Sigmoid colon (tissue), 7 donors: Measurements from ENCODE around the gene PTPN3. TPM values are rescaled to one million over a fixed set of nuclear protein-coding genes. Genes with fewer than 3 reads are reported as not detected.

Source experiments
- DNase-seq: peaks from one replicate; pipeline ENCODE4 v3.0.0-alpha.2; 2019
- H3K27ac ChIP-seq, 4 donors: fragments of 200-600 bp; sonication (generic); one replicate each; pipeline ENCODE4 v1.5.1; 2016 to 2019; ENCODE audit warnings: mild to moderate bottlenecking in 1 of 4
- H3K27me3 ChIP-seq, 3 donors: fragments of 200-600 bp; sonication (generic); one replicate each; pipeline ENCODE4 v1.5.1; 2019; ENCODE audit warnings: mild to moderate bottlenecking in 1 of 3
- H3K36me3 ChIP-seq, 4 donors: fragments of 200-600 bp; sonication (generic); one replicate each; pipeline ENCODE4 v1.5.1; 2016 to 2019
- H3K4me1 ChIP-seq, 4 donors: fragments of 200-600 bp; sonication (generic); one replicate each; pipeline ENCODE4 v1.5.1; 2017 to 2019
- H3K4me3 ChIP-seq, 4 donors: fragments of 200-600 bp; sonication (generic); one replicate each; pipeline ENCODE4 v1.5.1; 2017 to 2019; ENCODE audit warnings: mild to moderate bottlenecking in 2 of 4, moderate library complexity in 1 of 4
- H3K9me3 ChIP-seq, 4 donors: fragments of 200-600 bp in 3 of 4; sonication (generic) in 3 of 4; one replicate each; pipeline versions ENCODE4 v1.5.1 to v1.6.1; 2013 to 2019
- EP300 ChIP-seq, 4 donors: sonication (generic); formaldehyde crosslinking; IDR thresholded peaks; one replicate each; pipeline ENCODE4 v1.6.1; 2017; ENCODE audit warnings: antibody characterized with exemption in 4 of 4
- POLR2A ChIP-seq, 2 donors: fragments of 450-650 bp; IDR thresholded peaks; one replicate each; pipeline ENCODE4 v1.6.1; 2016; ENCODE audit warnings: antibody characterized with exemption in 2 of 2, mild to moderate bottlenecking in 2 of 2, moderate library complexity in 2 of 2
- POLR2AphosphoS5 ChIP-seq, 4 donors: sonication (generic); formaldehyde crosslinking; IDR thresholded peaks; one replicate each; pipeline ENCODE4 v1.6.1; 2017; ENCODE audit warnings: antibody characterized with exemption in 4 of 4
- whole genome bisulfite sequencing, 2 donors: extraction: QIAGEN DNeasy Blood & Tissue Kit; methylation state at CpG; one replicate each; pipeline ENCODE4 v1.1.7; 2013; 5-methylcytosine and 5-hydroxymethylcytosine counted together
- intact Hi-C: fragments of 100-400 bp; cut with DNase I; formaldehyde crosslinking; loops from one replicate; pipeline ENCODE4 v1.15.1; 2023
- polyA plus RNA-seq, 3 donors: library from polyadenylated mRNA; stranded (reverse); fragments of 200-250 nt; gene quantifications; one replicate each; pipeline ENCODE4 v1.2.3, GENCODE V29; 2013
- total RNA-seq, 4 donors: library from RNA; depleted of rRNA; stranded (reverse); fragments of >200 nt; gene quantifications; one replicate each; pipeline ENCODE4 v1.1.0, GENCODE V29; 2016
- TF ChIP-seq, protein P1 (sequence below), 4 experiments: fragments of 450-650 bp in 3 of 4; fragments of 200-600 bp in 1 of 4; IDR thresholded peaks; one replicate each; pipeline ENCODE4 v1.5.1; 2016 to 2019; ENCODE audit warnings: antibody characterized with exemption in 4 of 4, mild to moderate bottlenecking in 3 of 4, moderate library complexity in 2 of 4
- donor health status: healthy with polysubstance abuse.
- donor health status: Bipolar disorder and iron deficiency.
- donor health status: healthy.

PTPN3 gene
- total and polyA plus RNA-seq, 7 donors: 1.3 to 25.0 (median 2.5) TPM

GRCh38 chr9:109351032-109351431 is 147.1 kb downstream of the PTPN3 start:
- no peak for TF ChIP-seq POLR2AphosphoS5 (IDR thresholded peaks at IDR 0.05)
- TF ChIP-seq, protein P1, sequence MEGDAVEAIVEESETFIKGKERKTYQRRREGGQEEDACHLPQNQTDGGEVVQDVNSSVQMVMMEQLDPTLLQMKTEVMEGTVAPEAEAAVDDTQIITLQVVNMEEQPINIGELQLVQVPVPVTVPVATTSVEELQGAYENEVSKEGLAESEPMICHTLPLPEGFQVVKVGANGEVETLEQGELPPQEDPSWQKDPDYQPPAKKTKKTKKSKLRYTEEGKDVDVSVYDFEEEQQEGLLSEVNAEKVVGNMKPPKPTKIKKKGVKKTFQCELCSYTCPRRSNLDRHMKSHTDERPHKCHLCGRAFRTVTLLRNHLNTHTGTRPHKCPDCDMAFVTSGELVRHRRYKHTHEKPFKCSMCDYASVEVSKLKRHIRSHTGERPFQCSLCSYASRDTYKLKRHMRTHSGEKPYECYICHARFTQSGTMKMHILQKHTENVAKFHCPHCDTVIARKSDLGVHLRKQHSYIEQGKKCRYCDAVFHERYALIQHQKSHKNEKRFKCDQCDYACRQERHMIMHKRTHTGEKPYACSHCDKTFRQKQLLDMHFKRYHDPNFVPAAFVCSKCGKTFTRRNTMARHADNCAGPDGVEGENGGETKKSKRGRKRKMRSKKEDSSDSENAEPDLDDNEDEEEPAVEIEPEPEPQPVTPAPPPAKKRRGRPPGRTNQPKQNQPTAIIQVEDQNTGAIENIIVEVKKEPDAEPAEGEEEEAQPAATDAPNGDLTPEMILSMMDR (IDR thresholded peaks at IDR 0.05): no peak
- TF ChIP-seq POLR2A (IDR thresholded peaks at IDR 0.05): no peak
- no peak for TF ChIP-seq EP300 (IDR thresholded peaks at IDR 0.05)
- H3K36me3 ChIP-seq: no peaks in the 10 kb centered on the region
- peaks cover 0 to 10% (median 0%) of the 10 kb centered on the region in 4 donors for H3K4me1 ChIP-seq
- intact Hi-C loops: no loop called here
- H3K4me3 ChIP-seq: no peak overlapping the region
- H3K27me3 ChIP-seq: no peaks in the 10 kb centered on the region
- DNase-seq: no peak
- no peaks in the 10 kb centered on the region for H3K9me3 ChIP-seq
- no peak overlapping the region for H3K27ac ChIP-seq
- WGBS, 2 donors: 82 to 86% methylated on average over 5 of the region's 5 CpGs

DNA sequence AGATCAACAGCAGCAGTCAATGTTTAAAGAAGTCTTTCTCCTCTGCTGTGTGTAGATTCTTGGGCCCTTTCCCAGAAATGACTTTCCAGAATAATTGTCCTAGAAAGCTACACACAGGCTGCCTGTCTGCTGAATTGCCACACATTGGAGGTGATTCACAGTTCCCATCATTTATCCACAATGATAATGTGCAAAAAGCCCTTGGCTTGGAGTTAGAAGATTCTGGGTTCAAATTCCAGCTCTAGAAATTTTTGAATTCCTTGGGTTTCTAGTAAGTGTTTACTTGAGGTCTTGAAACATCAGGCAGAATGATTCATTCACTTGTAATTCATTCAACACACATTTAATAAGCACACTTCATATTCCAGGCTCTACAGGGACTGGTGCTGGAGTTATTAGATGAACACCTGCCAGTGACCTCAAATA is 148.7 kb downstream of the PTPN3 start:
- no peaks in the 10 kb centered on the region for H3K36me3 ChIP-seq
- TF ChIP-seq POLR2AphosphoS5 (IDR thresholded peaks at IDR 0.05): peak in 1 of 4 donors; percentile 31
- TF ChIP-seq, protein P1 (IDR thresholded peaks at IDR 0.05): no peak
- no peak overlapping the region for H3K27ac ChIP-seq
- no peak overlapping the region for H3K4me3 ChIP-seq
- intact Hi-C loops: no loop called here
- H3K4me1 ChIP-seq: peaks cover 0 to 10% (median 0%) of the 10 kb centered on the region in 4 donors
- DNase-seq: no peak
- no peaks in the 10 kb centered on the region for H3K9me3 ChIP-seq
- H3K27me3 ChIP-seq: no peaks in the 10 kb centered on the region

DNA sequence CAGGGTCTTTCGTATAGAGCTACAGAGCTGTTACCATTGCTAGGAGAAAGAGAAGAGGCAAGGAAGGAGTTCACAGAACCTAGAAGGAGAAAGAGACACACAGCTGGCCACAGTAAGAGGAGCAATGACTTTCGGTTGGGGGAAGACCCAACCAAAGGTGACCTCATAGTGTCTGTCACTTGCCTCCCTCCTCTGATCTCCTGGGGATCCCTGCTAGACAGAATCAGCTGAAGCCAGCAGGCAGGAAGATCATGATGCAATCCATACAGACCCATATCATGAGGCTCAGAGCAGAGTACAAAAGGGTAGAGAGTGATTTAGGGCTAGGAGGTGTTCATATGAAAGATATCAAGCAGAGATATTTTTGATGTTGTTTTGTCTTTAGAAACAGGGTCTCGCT is 151.2 kb downstream of the PTPN3 start:
- no peak for DNase-seq
- intact Hi-C loops: no loop called here
- Histone ChIP-seq H3K27me3 (no peaks in the 10 kb centered on the region), H3K4me3 (no peak overlapping the region), H3K4me1 (peaks cover 0 to 10% (median 0%) of the 10 kb centered on the region in 4 donors), H3K27ac (no peak overlapping the region), H3K36me3 (no peaks in the 10 kb centered on the region), H3K9me3 (no peaks in the 10 kb centered on the region)
- TF ChIP-seq POLR2AphosphoS5 (IDR thresholded peaks at IDR 0.05) (no peak), EP300 (IDR thresholded peaks at IDR 0.05) (no peak), POLR2A (IDR thresholded peaks at IDR 0.05) (no peak)
- TF ChIP-seq, protein P1 (IDR thresholded peaks at IDR 0.05): no peak
- WGBS, 2 donors: 91 to 92% methylated on average over 3 of the region's 3 CpGs

DNA sequence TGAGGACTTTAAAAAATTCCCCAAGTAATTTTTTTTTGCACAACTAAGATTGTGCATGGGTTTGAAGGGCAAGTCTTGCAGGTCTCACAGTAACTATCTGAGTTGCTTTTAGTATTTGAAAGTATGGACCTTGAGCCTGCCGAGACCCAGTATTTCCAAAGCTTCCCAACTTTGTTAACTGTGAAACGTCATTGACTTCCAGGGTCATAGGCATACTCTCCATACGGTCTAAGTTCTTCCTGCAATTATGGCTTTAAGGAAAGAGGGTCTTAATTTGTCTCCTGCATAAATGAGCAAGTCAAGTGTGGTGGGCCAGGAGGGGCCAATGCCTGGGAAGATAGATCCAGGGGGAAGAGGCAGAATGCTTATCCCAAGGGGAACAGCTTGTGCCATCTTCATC is 153.2 kb downstream of the PTPN3 start:
- Histone ChIP-seq H3K4me1 (peaks cover 0 to 5% (median 0%) of the 10 kb centered on the region in 4 donors), H3K27me3 (no peaks in the 10 kb centered on the region), H3K36me3 (no peaks in the 10 kb centered on the region), H3K27ac (no peak overlapping the region), H3K9me3 (no peaks in the 10 kb centered on the region), H3K4me3 (no peak overlapping the region)
- TF ChIP-seq, protein P1 (IDR thresholded peaks at IDR 0.05): no peak
- TF ChIP-seq POLR2A (IDR thresholded peaks at IDR 0.05) (no peak), EP300 (IDR thresholded peaks at IDR 0.05) (no peak), POLR2AphosphoS5 (IDR thresholded peaks at IDR 0.05) (no peak)
- DNase-seq: no peak
- intact Hi-C loops: no loop called here
- 40 to 75% methylated on average over 3 of the region's 3 CpGs for WGBS, 2 donors

GRCh38 chr9:109342878-109343277 is 155.2 kb downstream of the PTPN3 start:
- no peak for TF ChIP-seq EP300 (IDR thresholded peaks at IDR 0.05)
- TF ChIP-seq, protein P1 (IDR thresholded peaks at IDR 0.05): no peak
- no peak for TF ChIP-seq POLR2AphosphoS5 (IDR thresholded peaks at IDR 0.05)

More at GRCh38 chr9:109342878-109343277, 155.2 kb downstream of the PTPN3 start:
- Histone ChIP-seq H3K4me3 (no peak overlapping the region), H3K9me3 (no peaks in the 10 kb centered on the region), H3K27me3 (no peaks in the 10 kb centered on the region), H3K27ac (no peak overlapping the region), H3K4me1 (no peaks in the 10 kb centered on the region), H3K36me3 (no peaks in the 10 kb centered on the region)
- DNase-seq: no peak
- 16 to 78% methylated on average over 4 of the region's 4 CpGs for WGBS, 2 donors
- intact Hi-C loops: no loop called here
